HG03064 (cell line): ENCODE data around the gene AGAP6.
"Not testable (repeated sequence)": the region's sequence is repeated elsewhere in the genome, so short reads cannot be mapped to it uniquely, and the experiment has no call there.

Source experiments
- ATAC-seq: cut with Tn5 transposase; IDR thresholded peaks from one replicate; pipeline ENCODE4 v1.9.1; 2021; ENCODE audit warnings: low read depth; ENCODE audit not compliant: unreplicated experiment

AGAP6 gene

DNA sequence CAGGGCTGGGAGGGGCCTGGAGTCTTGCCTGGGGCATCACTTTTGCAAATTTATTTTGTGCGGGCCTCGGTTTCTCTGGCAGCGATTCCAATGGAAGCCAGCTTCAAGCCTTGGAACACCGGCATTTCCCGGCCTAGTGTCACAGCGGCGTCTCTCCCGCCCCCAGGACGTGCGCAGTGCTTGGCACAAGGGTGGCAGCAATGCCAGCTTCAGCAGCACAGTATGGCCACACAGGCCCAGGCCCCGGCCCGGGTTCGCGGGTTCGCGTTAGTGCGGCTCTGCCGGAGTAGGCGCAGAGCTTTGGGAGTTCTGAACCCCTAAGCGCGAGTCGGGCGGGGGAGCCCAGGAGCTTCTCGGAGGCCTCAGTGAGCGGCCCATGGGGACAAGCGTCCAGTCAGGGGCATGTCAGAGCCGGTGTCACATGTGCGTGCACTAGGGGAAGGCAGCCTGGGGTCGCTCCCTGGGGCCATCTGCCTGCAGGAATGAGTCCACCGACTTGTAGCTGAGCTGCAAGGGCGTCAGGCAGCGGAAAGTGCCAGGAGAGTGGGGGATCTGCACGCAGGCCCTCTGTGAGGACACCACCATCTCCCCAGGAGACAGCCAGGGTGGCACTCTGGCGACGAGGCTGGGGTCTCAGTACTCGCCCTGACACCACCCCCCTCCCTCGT lies 36.6 kb downstream of the AGAP6 start:
- ATAC-seq: not testable (repeated sequence)

- ATAC-seq: no peak
These were observed 37.4 kb downstream of the AGAP6 start for GRCh38 chr10:50025627-50026026.

DNA sequence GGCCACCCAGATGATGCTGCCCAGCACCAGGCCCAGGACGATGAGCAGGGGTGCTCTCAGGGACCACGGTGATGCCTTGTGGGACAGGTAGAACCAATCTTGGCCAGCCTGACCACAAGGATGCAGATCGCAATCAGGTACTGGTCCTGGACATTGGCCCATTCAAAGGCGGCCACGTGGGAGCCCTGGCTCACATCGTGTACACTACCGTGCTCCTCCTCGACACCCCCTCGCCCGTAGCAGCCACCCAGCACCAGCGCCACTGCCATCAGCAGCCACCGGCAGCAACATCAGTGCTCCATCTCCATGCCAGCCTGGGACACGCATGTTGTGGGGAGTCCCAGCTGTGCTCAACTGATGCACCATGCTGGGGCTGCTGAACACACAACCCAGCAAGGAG lies 39.0 kb downstream of the AGAP6 start:
- no peak for ATAC-seq

- ATAC-seq: no peak
These were observed 45.3 kb downstream of the AGAP6 start for GRCh38 chr10:50033481-50033880.

DNA sequence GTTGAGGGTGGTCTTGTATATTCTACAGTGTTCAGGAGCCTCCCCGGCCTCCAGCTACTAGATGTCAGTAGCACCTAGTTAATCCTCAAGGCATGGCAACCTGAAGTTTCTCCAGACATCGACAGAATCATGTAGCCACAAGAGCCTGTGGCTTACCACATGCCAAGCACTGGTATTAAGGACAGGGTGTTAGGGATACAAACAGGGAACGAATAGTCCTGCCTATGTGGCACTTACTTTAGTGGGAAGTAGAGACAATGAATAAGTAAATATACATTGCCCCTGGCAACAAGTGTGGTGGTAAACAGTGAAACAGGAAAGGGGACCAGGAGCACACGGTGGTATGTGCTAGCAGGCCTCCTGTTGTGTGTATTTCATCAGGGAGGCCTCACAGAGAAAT lies 47.1 kb downstream of the AGAP6 start:
- not testable (repeated sequence) for ATAC-seq

GRCh38 chr10:50044941-50045664 lies 56.9 kb downstream of the AGAP6 start:
- ATAC-seq: no peak

- not testable (repeated sequence) for ATAC-seq
These were observed 58.3 kb downstream of the AGAP6 start for GRCh38 chr10:50046457-50046856.

DNA sequence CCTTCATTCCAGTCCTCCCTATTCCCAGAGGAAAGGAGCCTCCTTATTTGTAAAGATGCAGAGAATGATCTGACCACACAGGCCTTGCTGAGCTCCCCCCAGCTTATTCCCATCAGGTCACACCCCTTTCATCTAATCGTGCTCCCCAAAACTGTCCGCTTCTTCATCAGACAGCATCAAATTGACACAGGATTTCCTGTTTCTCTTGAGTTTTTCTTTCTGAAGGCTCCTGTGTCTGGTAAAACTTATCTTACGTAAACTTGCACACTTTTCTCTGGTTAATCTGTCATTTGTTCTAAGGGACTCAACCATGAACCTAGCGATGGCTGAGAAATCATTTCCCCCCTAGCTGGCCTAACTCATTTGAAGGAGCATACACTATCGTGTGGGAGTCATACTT lies 59.4 kb downstream of the AGAP6 start:
- ATAC-seq: not testable (repeated sequence)

GRCh38 chr10:50051995-50052660 lies 63.9 kb downstream of the AGAP6 start:
- ATAC-seq: not testable (repeated sequence)

DNA sequence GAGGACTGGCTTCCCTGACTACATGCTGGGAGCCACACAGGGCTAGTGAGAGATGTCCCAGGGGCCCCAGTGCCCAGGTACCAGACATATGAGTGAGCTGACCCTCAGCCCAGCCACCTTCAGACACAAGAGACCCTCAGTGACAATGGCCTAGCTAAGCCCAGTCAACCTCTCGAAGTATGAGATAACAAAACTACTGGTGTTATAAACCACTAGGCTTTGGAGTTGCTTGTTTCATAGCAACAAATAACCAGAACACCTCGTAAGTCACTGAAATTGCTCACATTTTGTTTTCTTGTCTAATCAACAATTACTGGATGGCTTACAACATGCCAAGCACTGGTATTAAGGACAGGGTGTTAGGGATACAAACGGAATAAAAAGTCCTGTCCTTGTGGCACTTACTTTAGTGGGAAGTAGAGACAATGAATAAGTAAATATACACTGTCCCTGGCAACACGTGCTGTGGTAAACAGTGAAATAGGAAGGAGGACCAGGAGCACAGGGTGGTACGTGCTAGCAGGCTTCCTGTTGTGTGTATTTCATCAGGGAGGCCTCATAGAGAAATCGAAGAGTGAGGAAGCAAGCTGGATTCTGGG lies 64.7 kb downstream of the AGAP6 start:
- ATAC-seq: not testable (repeated sequence)

GRCh38 chr10:50055494-50056292 lies 67.5 kb downstream of the AGAP6 start:
- ATAC-seq: not testable (repeated sequence)

GRCh38 chr10:50056654-50057053 lies 68.4 kb downstream of the AGAP6 start:
- ATAC-seq: not testable (repeated sequence)

DNA sequence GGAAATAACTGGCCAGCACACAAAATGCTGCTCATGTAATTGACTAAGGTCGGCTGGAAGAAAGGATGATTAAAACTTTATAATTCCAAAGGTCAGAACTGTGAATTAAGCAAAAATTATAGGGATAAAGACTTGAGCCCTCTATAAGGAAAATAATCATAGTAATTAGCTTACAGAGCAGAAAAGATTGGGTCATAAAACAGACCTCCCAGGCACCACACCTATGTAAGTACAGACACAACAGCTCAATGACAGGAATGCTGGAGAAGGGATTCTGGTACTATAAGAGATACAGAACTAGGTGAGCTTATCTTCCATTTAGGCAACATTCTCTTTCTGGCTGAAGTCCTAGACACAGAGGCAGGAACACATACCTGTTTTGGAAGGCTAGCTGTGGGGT lies 70.5 kb downstream of the AGAP6 start:
- ATAC-seq: not testable (repeated sequence)

DNA sequence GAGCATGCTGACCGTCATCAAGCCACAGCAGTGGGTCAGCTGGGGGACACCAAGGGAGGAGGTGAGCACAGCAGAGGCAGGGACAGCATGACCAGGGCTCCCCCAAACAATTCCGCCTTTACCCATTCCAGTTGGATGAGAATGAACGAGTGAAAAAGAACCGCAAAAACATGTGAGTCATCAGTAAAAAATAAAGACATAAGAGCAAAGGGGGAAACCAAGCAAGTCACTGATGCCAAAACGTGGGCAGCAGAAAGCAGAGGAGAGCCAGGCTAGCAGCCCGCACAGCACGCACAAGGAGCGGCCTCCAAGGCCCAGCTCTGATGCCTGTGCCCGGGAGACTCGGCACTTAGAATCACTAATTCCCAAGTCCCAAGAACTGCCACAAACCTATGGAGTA lies 71.7 kb downstream of the AGAP6 start:
- not testable (repeated sequence) for ATAC-seq
